Subcutaneous abdominal adipose tissue (tissue), 5 donors: Measurements from ENCODE around the gene DNAJB14.

Experiments used
- H3K27ac ChIP-seq: one replicate; pipeline ENCODE4 v1.7.0; 2013; ENCODE audit warnings: low read depth, mild to moderate bottlenecking, inconsistent platforms, low read length, moderate library complexity
- H3K27me3 ChIP-seq, 5 donors: one replicate each; pipeline ENCODE4 v1.7.0; 2013; ENCODE audit warnings: low read length in 5 of 5, inconsistent platforms in 1 of 5; ENCODE audit not compliant: control insufficient read depth in 5 of 5, insufficient read depth in 4 of 5
- H3K36me3 ChIP-seq, 5 donors: one replicate each; pipeline ENCODE4 v1.7.0; 2013; ENCODE audit warnings: low read length in 5 of 5; ENCODE audit not compliant: control insufficient read depth in 5 of 5, insufficient read depth in 5 of 5
- H3K4me1 ChIP-seq, 5 donors: one replicate each; pipeline ENCODE4 v1.7.0; 2013; ENCODE audit warnings: low read length in 5 of 5, mild to moderate bottlenecking in 3 of 5, moderate library complexity in 1 of 5; ENCODE audit not compliant: control insufficient read depth in 5 of 5, insufficient read depth in 5 of 5
- H3K4me3 ChIP-seq, 5 donors: one replicate each; pipeline ENCODE4 v1.7.0; 2013; ENCODE audit warnings: low read length in 5 of 5, low read depth in 1 of 5
- H3K9ac ChIP-seq, 5 donors: one replicate each; pipeline ENCODE4 v1.7.0; 2013; ENCODE audit warnings: low read length in 5 of 5, mild to moderate bottlenecking in 4 of 5, moderate library complexity in 3 of 5
- H3K9me3 ChIP-seq, 5 donors: one replicate each; pipeline ENCODE4 v1.7.0; 2013; ENCODE audit warnings: low read length in 5 of 5; ENCODE audit not compliant: control insufficient read depth in 5 of 5
- donor health status: healthy.
- donor health status: healthy.
- donor health status: healthy.
- donor health status: healthy.
- donor health status: healthy.

Gene DNAJB14

DNA sequence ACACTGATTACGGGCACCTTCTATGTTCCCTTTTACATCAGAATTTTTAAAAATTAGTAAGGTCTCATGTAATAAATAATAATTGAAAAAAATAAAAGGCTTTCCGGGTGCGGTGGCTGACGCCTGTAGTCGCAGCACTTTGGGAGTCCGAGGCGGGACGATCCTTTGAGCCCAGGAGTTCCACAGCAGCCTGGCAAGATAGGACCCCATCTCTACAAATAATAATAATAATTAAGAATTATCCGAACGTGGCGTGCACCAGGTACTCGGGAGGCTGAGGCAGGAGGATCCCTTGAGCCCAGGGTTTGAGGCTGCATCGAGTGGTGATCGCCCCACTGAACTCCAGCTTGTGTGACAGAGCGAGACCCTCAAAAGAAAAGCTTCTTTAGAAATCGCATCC is 51.4 kb downstream of the DNAJB14 start:
- Histone ChIP-seq H3K4me1 (peaks cover 5 to 23% (median 21%) of the 10 kb centered on the region in 5 donors), H3K36me3 (peaks cover 0 to 11% (median 3%) of the 10 kb centered on the region in 5 donors), H3K27me3 (no peaks in the 10 kb centered on the region), H3K9me3 (no peaks in the 10 kb centered on the region), H3K9ac (peak overlapping the region in 3 of 5 donors; percentile 58 to 79 (median 60)), H3K27ac (peak overlapping the region; percentile 55), H3K4me3 (peak overlapping the region; percentile 74 to 98 (median 89))

DNA sequence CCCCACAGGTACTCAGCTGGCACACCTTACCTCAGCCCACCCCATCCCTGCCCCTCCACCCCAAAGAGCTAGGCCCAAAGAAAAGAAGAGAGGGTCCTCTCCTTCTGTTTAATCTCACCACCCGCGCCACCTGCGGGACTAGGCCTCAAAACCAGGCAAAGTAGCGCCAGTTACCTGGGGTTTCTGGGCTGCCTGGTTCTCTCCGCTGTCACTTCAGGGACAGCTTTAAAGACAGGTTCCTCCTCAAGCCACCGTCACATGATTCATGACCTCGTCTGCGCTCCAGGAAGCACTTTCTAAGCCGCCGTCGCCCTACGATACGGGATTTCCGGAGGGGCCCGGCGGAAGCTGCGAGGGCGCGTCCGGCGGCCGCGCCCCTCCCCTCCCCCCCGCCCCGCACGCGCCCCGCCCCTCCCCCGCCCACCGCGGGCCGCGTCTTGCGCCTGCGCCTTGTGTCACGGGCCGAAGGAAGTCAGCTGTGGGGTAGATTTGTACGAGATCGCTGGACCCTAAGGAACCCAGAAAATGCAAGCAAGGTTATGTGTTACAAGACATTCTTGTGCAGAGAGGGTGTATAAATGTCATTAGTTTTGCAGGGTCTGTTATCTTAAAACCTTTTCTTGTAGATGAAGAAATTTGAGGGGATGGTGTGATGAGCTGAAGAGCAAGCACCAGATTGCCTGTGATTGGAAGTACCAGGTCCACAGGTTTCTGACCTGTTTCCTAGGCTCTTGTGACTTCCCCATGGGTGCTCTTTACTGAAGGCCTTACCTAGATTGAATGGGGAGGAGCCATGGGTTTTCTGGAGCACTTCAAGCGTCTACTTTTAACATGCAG is 52.0 kb downstream of the DNAJB14 start, which contains the start of gene LAMTOR3:
TSS of gene LAMTOR3 (minus strand) at position 267 of the 837 bp plus-strand sequence. CDS start 464 bp downstream, outside the sequence.
- Histone ChIP-seq H3K4me1 (peaks cover 5 to 23% (median 21%) of the 10 kb centered on the region in 5 donors), H3K27ac (peak within 1 kb of the TSS; percentile 84), H3K27me3 (no peaks in the 10 kb centered on the region), H3K36me3 (peaks cover 0 to 14% (median 4%) of the 10 kb centered on the region in 5 donors), H3K9me3 (no peaks in the 10 kb centered on the region), H3K4me3 (peak within 1 kb of the TSS; percentile 95 to 100 (median 96)), H3K9ac (peak within 1 kb of the TSS; percentile 58 to 96 (median 93))

DNA sequence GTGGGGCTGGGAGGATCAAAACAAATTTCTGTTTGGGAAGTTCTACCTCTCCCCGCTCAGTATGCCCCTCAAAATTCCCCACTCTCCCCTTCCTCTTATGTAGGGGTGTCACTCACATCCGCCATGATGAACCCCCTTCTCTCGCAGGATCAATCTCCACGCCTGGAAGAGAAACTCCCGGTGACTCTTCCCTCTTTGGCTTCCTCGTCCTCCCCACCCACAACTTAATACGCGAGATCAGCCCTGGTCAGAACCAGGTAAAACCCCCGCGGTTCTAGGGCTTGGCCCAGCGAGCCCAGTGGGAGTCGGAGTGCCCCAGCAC is 52.6 kb downstream of the DNAJB14 start:
- no peaks in the 10 kb centered on the region for H3K27me3 ChIP-seq
- peak overlapping the region; percentile 84 for H3K27ac ChIP-seq
- peak overlapping the region; percentile 58 to 96 (median 93) for H3K9ac ChIP-seq
- H3K36me3 ChIP-seq = peaks cover 0 to 13% (median 9%) of the 10 kb centered on the region in 5 donors
- H3K9me3 ChIP-seq = no peaks in the 10 kb centered on the region
- H3K4me3 ChIP-seq = peak overlapping the region; percentile 95 to 100 (median 96)
- H3K4me1 ChIP-seq = peaks cover 5 to 23% (median 21%) of the 10 kb centered on the region in 5 donors

DNA sequence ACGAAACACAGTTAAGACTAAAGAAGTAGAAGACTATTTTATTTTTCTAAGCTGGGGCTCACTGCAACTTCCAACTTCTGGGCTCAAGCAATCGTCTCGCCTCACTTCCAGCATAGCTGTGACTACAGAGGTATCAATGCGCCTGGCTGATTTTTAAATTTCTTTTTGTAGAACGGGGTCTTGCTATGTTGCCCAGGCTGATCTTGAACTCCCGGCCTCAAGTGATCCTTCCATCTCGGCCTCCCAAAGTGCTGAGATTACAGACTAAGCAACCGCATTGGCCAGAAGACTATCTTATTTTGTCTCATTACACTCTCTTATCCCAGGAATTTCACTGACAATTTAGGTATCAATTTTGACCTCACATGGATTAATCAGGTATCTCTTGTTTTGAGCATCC is 53.4 kb downstream of the DNAJB14 start:
- H3K9me3 ChIP-seq = no peaks in the 10 kb centered on the region
- H3K9ac ChIP-seq = no peak overlapping the region
- peaks cover 5 to 26% (median 21%) of the 10 kb centered on the region in 5 donors for H3K4me1 ChIP-seq
- H3K27ac ChIP-seq = peak overlapping the region; percentile 84
- H3K4me3 ChIP-seq = peak overlapping the region; percentile 95 to 100 (median 96)
- H3K36me3 ChIP-seq = peaks cover 0 to 12% (median 5%) of the 10 kb centered on the region in 5 donors
- no peaks in the 10 kb centered on the region for H3K27me3 ChIP-seq

DNA sequence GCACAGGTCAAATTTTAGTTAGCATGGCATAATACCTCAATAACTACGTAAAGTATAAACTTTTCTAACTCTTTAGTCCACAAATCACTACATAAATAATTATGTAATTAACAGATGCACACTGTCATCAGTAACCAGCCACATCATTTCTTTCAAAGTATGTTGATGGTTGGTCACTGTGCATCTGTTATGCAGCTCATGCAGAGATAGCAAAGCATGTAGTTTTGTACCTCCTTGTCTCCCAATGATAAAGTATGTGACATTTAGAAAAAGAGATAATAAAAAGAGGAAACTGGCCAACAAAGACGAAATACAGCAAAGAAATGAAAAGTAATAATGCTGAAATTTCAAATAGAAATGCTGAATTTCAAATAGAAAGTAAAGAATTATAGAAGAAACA is 55.1 kb downstream of the DNAJB14 start:
- H3K9ac ChIP-seq = no peak overlapping the region
- H3K27me3 ChIP-seq = no peaks in the 10 kb centered on the region
- H3K4me3 ChIP-seq = no peak overlapping the region
- H3K9me3 ChIP-seq = no peaks in the 10 kb centered on the region
- no peak overlapping the region for H3K27ac ChIP-seq
- H3K4me1 ChIP-seq = peaks cover 5 to 32% (median 26%) of the 10 kb centered on the region in 5 donors
- H3K36me3 ChIP-seq = peaks cover 3 to 14% (median 12%) of the 10 kb centered on the region in 5 donors

DNA sequence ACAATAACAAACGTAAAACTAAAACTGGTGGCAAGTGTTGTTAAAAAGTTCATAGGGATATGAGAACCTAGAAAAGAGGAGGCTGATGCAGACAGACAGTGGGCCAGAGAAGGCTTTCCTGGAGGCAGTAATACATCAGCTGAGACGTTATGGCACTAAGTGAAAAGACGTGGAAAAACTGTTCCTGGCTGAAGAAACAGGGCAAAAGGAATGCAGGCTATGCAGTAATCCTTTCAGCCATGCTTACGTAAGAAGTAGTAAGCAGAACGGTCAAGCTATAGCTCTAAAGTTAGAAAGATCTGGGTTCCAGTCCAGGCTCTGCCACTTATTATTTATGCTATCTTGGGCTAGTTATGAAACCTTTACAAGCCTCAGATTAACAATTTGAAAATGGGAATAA is 58.6 kb downstream of the DNAJB14 start:
- Histone ChIP-seq H3K4me1 (peaks cover 0 to 13% (median 9%) of the 10 kb centered on the region in 5 donors), H3K4me3 (no peak overlapping the region), H3K36me3 (peaks cover 13 to 32% (median 27%) of the 10 kb centered on the region in 5 donors), H3K9ac (peak overlapping the region in 1 of 5 donors; percentile 35), H3K9me3 (no peaks in the 10 kb centered on the region), H3K27ac (no peak overlapping the region), H3K27me3 (no peaks in the 10 kb centered on the region)

DNA sequence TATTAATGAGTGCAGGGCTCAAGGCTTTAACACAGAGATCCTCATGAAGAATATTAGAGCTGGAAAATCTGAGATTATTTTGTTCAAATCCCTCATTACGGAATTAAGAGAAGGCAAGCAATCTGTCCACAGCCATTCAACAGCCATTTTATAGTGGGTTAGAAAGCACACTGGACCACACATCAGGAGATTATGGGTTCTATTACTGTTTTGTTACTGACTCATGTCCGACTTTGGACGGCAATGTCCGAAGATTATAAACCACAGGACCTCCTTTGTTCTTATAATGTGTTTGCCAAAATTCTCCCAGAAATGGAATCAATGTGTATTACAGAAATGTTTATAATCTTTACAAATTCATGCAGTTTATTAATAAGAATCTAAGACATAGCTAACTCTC is 60.3 kb downstream of the DNAJB14 start:
- Histone ChIP-seq H3K36me3 (peaks cover 23 to 42% (median 37%) of the 10 kb centered on the region in 5 donors), H3K9ac (no peak overlapping the region), H3K4me1 (peaks cover 0 to 12% (median 5%) of the 10 kb centered on the region in 5 donors), H3K27ac (no peak overlapping the region), H3K27me3 (no peaks in the 10 kb centered on the region), H3K9me3 (no peaks in the 10 kb centered on the region), H3K4me3 (no peak overlapping the region)

DNA sequence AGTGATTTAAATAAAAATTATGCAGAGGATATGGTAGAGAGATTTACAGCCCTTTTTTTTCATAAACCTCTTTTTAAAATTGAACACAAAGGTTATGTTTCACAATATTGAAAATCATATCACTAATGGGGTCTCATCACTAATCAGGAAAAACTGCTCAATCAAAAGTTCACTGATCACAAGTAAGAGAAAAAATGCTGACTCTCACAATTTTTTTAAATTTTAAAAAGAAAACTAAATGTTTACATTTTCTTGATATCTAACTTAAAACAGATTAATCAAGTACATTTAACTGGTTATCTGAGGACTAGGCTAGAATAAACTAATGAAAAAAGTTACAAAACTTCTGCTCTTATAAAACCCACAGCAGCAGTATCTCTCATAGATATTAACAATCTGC is 60.7 kb downstream of the DNAJB14 start:
- H3K27me3 ChIP-seq = no peaks in the 10 kb centered on the region
- H3K9me3 ChIP-seq = no peaks in the 10 kb centered on the region
- H3K4me3 ChIP-seq = no peak overlapping the region
- no peak overlapping the region for H3K27ac ChIP-seq
- no peak overlapping the region for H3K9ac ChIP-seq
- H3K4me1 ChIP-seq = peaks cover 0 to 9% (median 5%) of the 10 kb centered on the region in 5 donors
- peaks cover 27 to 47% (median 37%) of the 10 kb centered on the region in 5 donors for H3K36me3 ChIP-seq

DNA sequence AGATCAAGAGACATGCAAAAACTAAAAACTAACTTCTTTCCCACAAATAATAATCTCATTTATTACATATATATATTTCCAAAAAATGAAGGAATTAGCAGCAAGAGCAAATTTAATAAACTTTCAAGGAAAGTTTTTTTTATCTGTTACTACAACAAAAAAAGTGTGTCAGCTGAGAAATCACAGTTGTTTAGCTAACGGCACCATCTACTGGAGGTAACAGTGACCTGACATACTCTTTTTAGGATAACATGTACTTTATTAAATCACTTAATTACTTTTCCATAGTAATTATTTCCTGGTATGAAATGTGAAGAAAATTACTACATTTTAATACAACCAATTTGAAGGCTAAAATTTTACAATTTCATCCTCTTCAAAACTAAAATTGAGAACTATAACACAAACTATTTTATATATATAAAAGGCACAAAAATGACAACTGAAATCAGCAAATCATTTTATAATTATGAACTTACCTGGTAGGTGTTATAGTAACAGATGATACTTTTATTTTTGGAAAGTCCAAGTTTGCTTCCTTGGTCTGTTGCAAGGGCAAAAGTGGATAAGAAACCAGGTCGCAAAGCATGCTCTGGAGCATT is 61.3 kb downstream of the DNAJB14 start:
- H3K27me3 ChIP-seq = no peaks in the 10 kb centered on the region
- no peak overlapping the region for H3K27ac ChIP-seq
- no peaks in the 10 kb centered on the region for H3K9me3 ChIP-seq
- H3K4me1 ChIP-seq = peaks cover 0 to 9% (median 5%) of the 10 kb centered on the region in 5 donors
- H3K9ac ChIP-seq = no peak overlapping the region
- H3K36me3 ChIP-seq = peaks cover 32 to 52% (median 40%) of the 10 kb centered on the region in 5 donors
- H3K4me3 ChIP-seq = no peak overlapping the region

DNA sequence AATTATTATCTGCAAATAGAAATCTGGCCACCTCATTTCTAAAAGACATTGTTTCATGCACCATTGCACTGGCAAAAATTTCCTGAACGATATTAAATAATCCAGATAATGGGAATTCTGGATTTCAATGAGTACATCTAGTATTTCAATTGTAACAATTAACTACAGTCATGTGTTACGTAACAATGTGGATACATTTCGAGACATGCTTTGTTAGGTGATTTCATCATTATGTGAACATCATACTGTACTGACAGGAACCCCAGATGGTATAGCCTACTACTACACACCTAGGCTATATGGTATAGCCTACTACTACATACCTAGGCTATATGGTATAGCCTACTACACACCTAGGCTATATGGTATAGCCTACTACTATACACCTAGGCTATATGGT is 67.0 kb downstream of the DNAJB14 start:
- H3K27ac ChIP-seq = no peak overlapping the region
- no peaks in the 10 kb centered on the region for H3K9me3 ChIP-seq
- H3K9ac ChIP-seq = no peak overlapping the region
- no peaks in the 10 kb centered on the region for H3K27me3 ChIP-seq
- no peaks in the 10 kb centered on the region for H3K4me1 ChIP-seq
- no peak overlapping the region for H3K4me3 ChIP-seq
- peaks cover 52 to 67% (median 55%) of the 10 kb centered on the region in 5 donors for H3K36me3 ChIP-seq
